NCI-H2196 (cell line): Measurements from ENCODE around the gene PLXNA4.

Experiments
- DNase-seq: peaks from one replicate; lab custom pipeline; 2025; ENCODE audit not compliant: unreplicated experiment; lab: John Stamatoyannopoulos, UW

The PLXNA4 gene

GRCh38 chr7:132286836-132287235 is 289.4 kb downstream of the PLXNA4 start:
- DNase-seq, result peak; percentile 8

GRCh38 chr7:132280335-132280734 is 295.9 kb downstream of the PLXNA4 start:
- DNase-seq, result no peak

GRCh38 chr7:132279718-132280117 is 296.6 kb downstream of the PLXNA4 start:
- DNase-seq, result no peak

GRCh38 chr7:132276976-132277725 is 299.1 kb downstream of the PLXNA4 start:
- DNase-seq, result no peak

GRCh38 chr7:132276234-132276630 is 300.0 kb downstream of the PLXNA4 start:
- DNase-seq, result peak; percentile 34

GRCh38 chr7:132275416-132276233 is 300.6 kb downstream of the PLXNA4 start:
- peak; percentile 20 for DNase-seq

GRCh38 chr7:132272763-132273371 is 303.4 kb downstream of the PLXNA4 start:
- no peak for DNase-seq

GRCh38 chr7:132270517-132270916 is 305.8 kb downstream of the PLXNA4 start:
- DNase-seq, result no peak

GRCh38 chr7:132269718-132270117 is 306.6 kb downstream of the PLXNA4 start:
- DNase-seq, result no peak

- no peak for DNase-seq
These were observed 313.1 kb downstream of the PLXNA4 start for GRCh38 chr7:132263151-132263550.

GRCh38 chr7:132262160-132262470 is 314.2 kb downstream of the PLXNA4 start:
- DNase-seq, result no peak

GRCh38 chr7:132261327-132262159 is 314.7 kb downstream of the PLXNA4 start:
- DNase-seq, result no peak

GRCh38 chr7:132258231-132258630 is 318.0 kb downstream of the PLXNA4 start:
- no peak for DNase-seq

- DNase-seq, result no peak
These were observed 319.0 kb downstream of the PLXNA4 start for GRCh38 chr7:132257253-132257652.

- no peak for DNase-seq
These were observed 319.5 kb downstream of the PLXNA4 start for GRCh38 chr7:132256721-132257212.

GRCh38 chr7:132255898-132256297 is 320.4 kb downstream of the PLXNA4 start:
- DNase-seq, result no peak

- no peak for DNase-seq
These were observed 321.0 kb downstream of the PLXNA4 start for GRCh38 chr7:132255115-132255797.

GRCh38 chr7:132254455-132254854 is 321.8 kb downstream of the PLXNA4 start:
- DNase-seq, result no peak

GRCh38 chr7:132252793-132253100 is 323.5 kb downstream of the PLXNA4 start:
- no peak for DNase-seq

GRCh38 chr7:132251327-132251659 is 325.0 kb downstream of the PLXNA4 start:
- DNase-seq, result peak; percentile 90
